Body of pancreas (tissue), 4 donors: ENCODE measurements around the gene PNMA3.

Experiments
- CTCF ChIP-seq, 7 experiments: fragments of 450-650 bp in 4 of 7; fragments of 200-600 bp in 3 of 7; sonication (generic) in 3 of 7; IDR thresholded peaks; one replicate each; pipeline ENCODE4 v1.5.1; 2016 to 2019; ENCODE audit warnings: antibody characterized with exemption in 7 of 7
- POLR2A ChIP-seq, 3 donors: fragments of 450-650 bp; IDR thresholded peaks; one replicate each; pipeline ENCODE4 v1.6.1; 2016; ENCODE audit warnings: antibody characterized with exemption in 3 of 3, mild to moderate bottlenecking in 2 of 3

GRCh38 chrX:153064061-153064460 lies 7.8 kb downstream of the PNMA3 start:
- TF ChIP-seq CTCF (IDR thresholded peaks at IDR 0.05) = no peak
- TF ChIP-seq POLR2A (IDR thresholded peaks at IDR 0.05) = no peak
